GM12892 (cell line): ENCODE results near the gene LIF. TPM values are rescaled to one million over a fixed set of nuclear protein-coding genes. Genes with fewer than 3 reads are reported as not detected.

ENCODE experiments used
- DNase-seq: peaks from one replicate; pipeline ENCODE4 v3.0.0; 2011; ENCODE audit not compliant: insufficient read length
- FAIRE-seq: peaks from 2 replicates; lab custom pipeline; 2011; peaks lifted over from hg19 to GRCh38; lab: Jason Lieb, UNC
- POLR2A ChIP-seq: IDR thresholded peaks from 2 replicates; pipeline ENCODE4 v1.6.1; 2011; ENCODE audit warnings: low read depth, low read length, control low read depth
- POLR2AphosphoS5 ChIP-seq: IDR thresholded peaks from 2 replicates; pipeline ENCODE4 v1.6.1; 2011; ENCODE audit warnings: low read depth, low read length, control low read depth
- TAF1 ChIP-seq: IDR thresholded peaks from 2 replicates; pipeline ENCODE4 v1.6.1; 2011; ENCODE audit warnings: low read depth, mild to moderate bottlenecking, control low read depth, low read length, borderline replicate concordance
- polyA plus RNA-seq: library from polyadenylated mRNA; unstranded; fragments of >200 nt; gene quantifications from one replicate; pipeline ENCODE4 v1.2.1, GENCODE V29; 2012; ENCODE audit warnings: missing spikeins, inconsistent platforms; ENCODE audit not compliant: missing spikeins

The LIF gene
- 1.2 TPM for polyA plus RNA-seq

DNA sequence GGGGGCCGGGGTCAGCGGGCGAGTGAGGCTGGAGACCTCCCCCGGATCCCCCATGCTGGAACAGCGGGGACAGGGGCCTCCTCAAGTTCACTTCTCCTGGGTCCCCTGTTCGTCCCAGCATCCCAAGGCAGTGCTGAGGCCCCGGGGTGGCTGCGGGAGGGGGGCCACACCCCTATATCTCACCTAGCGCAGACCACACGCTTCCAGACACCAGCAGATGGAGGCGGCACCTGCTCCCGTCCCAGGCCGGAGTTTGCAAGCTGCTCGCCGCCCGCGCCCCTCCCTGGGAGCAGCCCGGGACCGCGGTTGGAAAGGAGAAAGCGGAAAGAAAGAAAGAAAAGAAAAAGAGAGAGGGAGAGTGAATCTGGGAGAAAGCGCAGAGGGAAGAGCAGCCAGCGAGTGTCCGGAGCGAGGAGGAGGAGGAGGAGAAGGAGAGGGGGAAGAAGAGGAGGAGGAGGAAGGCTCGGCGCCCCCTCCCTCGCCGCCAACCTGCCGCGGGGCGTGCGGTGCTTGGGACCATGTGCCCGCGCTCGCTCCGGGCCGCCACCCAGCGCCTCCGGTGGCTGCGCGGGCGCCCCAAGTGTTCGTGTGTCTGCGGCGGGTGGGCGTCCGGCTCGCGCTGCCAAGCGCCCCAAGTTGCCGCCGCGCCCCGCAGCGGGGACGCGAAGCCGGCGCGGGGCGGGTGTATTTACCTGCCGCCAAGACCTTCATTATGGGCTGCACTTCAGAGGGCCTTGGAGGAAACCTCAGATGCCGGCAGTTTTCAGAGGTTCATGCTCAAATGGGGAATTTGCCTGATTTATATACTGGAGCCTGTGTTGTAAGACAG, at the start of gene LIF:
Gene LIF (minus strand): TSS at position 775 of the 829 bp plus-strand sequence. CDS start 64 bp downstream, at position 711.
- no peak for TF ChIP-seq POLR2AphosphoS5
- no peak for TF ChIP-seq POLR2A
- TF ChIP-seq TAF1 = no peak
- FAIRE-seq (peak; percentile 42), DNase-seq (peak; percentile 60)

- no peak for DNase-seq
- no peak for FAIRE-seq
- TF ChIP-seq POLR2AphosphoS5 (no peak), TAF1 (no peak), POLR2A (no peak)
Measured at GRCh38 chr22:30296324-30296723, 49.8 kb upstream of the LIF start.

GRCh38 chr22:30295576-30295975, 49.0 kb upstream of the LIF start:
- TF ChIP-seq POLR2A = no peak
- TF ChIP-seq POLR2AphosphoS5 = no peak
- no peak for TF ChIP-seq TAF1
- FAIRE-seq = no peak

DNA sequence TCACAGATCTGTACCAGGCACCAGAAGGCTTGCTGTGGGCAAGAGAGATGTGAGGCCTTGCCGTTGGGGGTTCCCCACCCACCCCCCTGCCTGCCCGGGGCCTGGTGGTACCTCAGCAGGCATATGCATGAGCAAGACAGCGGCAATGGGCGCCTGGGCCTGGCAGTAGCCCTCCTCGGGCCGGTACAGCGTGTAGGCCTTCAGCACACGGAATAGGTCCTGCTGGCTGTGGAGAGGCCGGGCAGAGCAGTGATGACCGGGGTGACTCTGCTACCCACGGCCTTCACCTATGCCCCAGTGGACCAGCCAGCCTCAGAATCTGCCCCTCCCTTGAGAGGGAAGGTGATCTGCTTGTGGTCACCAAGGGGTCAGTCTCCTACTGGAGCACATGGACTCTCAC, 48.3 kb upstream of the LIF start:
- no peak for TF ChIP-seq TAF1
- TF ChIP-seq POLR2A = no peak
- no peak for TF ChIP-seq POLR2AphosphoS5
- FAIRE-seq (no peak), DNase-seq (no peak)

More at GRCh38 chr22:30295576-30295975, 49.0 kb upstream of the LIF start:
- no peak for DNase-seq

- TF ChIP-seq POLR2AphosphoS5 = no peak
- TF ChIP-seq TAF1 = no peak
- TF ChIP-seq POLR2A = no peak
- FAIRE-seq (no peak), DNase-seq (no peak)
Measured at GRCh38 chr22:30294066-30294465, 47.5 kb upstream of the LIF start.

DNA sequence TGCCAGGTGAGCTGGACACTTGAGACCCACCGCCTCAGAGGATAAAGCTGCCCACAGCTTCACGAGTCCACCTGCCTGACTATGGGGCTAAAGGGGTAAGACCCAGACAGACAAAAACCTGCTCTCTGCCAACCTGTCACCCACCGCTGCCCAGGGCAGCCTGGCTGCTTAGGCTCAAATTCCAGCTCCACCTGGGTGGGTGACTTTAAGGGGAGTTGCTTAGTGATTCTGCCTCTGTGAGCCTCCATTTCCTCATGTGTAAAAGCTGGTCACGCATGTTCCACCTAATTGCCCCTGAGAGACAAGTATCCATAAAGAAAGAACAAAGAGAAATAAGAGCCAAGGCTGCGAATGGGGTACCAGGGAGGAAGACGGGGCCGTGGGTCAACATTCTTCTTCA, 46.5 kb upstream of the LIF start:
- FAIRE-seq = no peak
- no peak for TF ChIP-seq POLR2AphosphoS5
- DNase-seq = no peak

DNA sequence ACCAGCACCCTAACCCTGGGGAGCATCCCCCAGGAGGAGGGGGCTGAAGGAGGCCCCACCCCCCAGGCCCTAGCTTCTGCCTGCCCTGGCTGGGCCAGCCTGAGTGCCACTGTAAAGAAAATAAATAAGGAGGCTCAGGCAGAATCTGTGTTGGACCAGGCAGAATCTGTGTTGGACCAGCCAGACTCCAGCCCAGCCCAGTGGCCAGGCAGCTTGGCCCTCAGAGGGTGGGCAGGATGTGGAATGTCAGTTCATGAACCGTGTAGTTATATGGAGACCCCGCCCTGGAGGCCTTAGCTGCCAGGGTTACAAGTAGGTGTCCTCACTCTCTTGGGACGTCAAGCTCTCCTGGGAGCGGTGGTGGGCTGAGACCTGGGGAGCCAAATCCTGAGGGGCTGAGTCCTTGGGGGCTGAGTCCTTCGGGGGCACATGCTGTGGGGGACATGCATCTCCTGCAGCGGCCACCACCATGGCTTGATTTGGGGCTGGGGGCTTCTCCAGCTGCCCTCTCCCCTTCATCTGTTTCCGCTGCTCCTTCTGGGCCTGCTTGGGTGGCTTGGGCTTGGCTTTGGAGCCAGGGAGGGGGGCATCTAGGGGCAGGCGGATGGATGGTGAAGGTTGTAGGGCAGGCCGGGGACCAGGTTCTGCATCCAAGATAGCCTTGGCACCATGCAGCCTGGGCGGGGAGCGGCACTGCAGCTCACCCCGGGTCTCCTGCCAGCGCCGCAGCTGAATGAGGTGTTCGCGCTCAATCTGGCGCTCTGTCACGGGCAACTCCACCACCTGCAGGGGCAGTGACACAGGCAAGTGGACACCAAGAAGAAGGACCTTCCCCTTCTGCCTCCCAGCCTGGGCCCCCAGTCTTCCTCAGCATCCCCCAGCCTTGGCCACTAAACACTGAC, 45.8 kb upstream of the LIF start:
- no peak for DNase-seq
- no peak for FAIRE-seq
- TF ChIP-seq POLR2AphosphoS5 (no peak), POLR2A (no peak), TAF1 (no peak)

DNA sequence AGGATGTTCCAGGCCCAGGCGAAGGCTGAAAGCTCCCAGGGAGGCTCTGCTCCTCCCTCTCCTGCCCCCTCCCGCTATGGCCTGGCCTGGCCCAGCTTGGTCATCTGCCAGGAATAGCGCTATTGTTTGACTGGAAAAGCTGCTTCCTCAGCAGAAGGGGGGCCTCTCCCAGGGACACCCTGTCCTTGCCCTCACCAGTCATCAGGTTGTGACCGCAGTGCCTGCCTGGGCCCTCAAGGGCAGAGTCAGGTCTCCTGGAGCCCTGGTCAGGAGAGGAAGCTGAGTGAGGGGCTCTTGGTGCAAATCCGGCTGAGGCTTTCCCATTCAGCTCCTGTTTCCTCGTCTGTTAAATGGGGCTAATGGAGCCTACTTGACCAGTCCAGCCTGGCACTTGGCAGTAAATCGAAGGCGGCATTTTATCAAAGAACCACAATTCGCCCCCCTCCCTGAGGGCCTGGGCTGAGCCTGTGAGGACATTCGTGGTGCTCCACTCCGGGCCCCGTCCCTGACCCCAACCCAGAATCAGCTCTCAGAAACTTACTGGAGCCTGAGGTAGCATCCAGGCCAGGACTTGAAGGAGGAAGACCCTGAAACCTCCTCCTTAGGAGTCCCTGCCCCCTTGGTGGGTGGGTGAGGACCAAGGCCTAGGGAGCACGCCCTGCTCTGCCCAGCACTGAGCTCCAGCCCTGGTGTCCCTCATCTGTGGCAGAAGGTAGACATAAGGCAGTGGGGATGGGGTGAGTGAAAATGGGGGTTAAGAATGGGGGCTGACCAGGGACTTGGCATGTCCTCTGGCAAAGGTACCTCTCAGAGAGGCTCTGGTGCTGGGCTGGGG, 44.7 kb upstream of the LIF start:
- no peak for DNase-seq
- TF ChIP-seq POLR2A (no peak), POLR2AphosphoS5 (no peak), TAF1 (no peak)

GRCh38 chr22:30290342-30291057, 43.9 kb upstream of the LIF start:
- peak; percentile 30; the same call in 1 of the 2 replicates for TF ChIP-seq POLR2AphosphoS5
- peak; percentile 57 for TF ChIP-seq POLR2A
- no peak for TF ChIP-seq TAF1
- FAIRE-seq (peak; percentile 70), DNase-seq (no peak)

More for the DNA sequence above, 44.7 kb upstream of the LIF start:
- FAIRE-seq = no peak

DNA sequence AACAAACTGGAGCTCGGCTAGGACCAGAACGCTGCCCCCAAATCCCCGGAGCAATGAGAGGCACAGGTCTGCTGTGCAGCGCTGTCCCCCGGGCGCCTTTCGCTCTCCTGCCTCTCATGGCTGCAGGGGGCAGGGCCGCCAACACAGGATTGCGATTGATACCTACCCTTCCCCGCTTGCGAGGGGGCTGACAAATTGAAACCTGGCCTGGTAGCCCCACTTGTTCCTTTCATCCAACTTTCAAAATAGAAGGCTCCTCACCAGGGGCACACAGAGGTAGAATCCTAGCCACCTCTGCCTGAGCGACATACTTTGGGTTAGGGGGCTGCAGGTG, 43.4 kb upstream of the LIF start:
- DNase-seq (no peak), FAIRE-seq (no peak)
- TF ChIP-seq TAF1 (no peak), POLR2A (no peak), POLR2AphosphoS5 (no peak)

DNA sequence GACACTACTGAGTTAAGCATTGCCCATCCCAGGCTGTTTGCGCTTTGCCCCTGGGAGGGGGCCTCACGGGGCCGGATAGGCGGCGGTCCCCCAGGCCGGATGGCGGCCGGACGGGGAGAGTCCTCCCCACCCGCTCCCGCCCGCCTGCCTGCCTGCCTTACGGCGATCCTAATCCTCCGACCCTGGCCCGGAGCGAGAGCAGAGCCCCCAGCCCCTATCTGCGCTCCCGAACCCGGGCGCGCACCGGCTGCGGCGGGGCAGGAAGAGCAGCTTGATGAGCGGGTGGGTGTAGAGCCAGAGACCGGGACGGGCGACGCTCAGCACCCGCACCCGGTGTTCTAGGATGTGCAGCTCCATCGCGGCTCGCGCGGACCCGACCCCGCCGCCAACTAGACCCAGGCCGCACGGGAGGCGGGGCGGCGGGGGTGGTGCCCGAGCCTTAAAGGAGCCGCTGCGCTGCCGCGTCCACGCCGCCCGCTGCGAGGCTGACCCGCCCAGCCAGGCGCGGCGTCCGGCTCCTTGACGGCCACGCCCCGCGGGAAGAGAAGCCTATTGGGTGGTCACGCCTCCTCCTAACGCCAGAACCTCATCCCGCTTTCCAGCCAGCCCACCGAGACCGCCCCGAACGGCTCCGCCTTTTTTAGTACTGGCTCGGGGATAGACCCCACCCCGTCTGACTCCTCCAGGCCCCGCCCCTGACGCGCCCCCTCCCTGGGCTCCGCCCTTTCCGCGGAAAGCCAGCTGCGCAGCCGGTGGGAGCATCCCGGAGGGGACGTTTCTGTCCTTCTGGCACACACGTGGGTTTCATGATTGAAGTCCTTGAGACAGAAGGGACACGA, 42.8 kb upstream of the LIF start, which contains the start of gene CASTOR1:
Gene CASTOR1 (minus strand): TSS at position 365 of the 839 bp plus-strand sequence. CDS start 8 bp downstream, at position 357.
- FAIRE-seq = peak; percentile 98
- TF ChIP-seq TAF1 = no peak
- TF ChIP-seq POLR2A = no peak
- no peak for TF ChIP-seq POLR2AphosphoS5
- DNase-seq = peak; percentile 98
